Caco-2 (cell line): ENCODE results near the gene TCF7L1. TPM values are rescaled to one million over a fixed set of nuclear protein-coding genes. Genes with fewer than 3 reads are reported as not detected.

ENCODE experiments used
- BruUV-seq: library from RNA; stranded (reverse); fragments of 400-500 nt; replicated peaks from 2 replicates; lab custom pipeline; 2021; lab: Mats Ljungman, UMichigan
- CTCF ChIA-PET: fragments of 300-600 bp; sonication (Branson Sonifier 250); formaldehyde crosslinking; loops from one replicate; lab custom pipeline; 2022; ENCODE audit warnings: antibody characterized with exemption; lab: Charles Lee
- POLR2A ChIA-PET: fragments of 300-600 bp; sonication (Branson Sonifier 250); formaldehyde crosslinking; loops from one replicate; lab custom pipeline; 2022; ENCODE audit warnings: antibody characterized with exemption; lab: Charles Lee
- DNase-seq, 2 experiments: peaks; one replicate each; pipeline versions ENCODE4 v3.0.0 to v3.0.0-alpha.2; 2020 to 2022
- H3K27me3 ChIP-seq: replicated peaks from 2 replicates; pipeline ENCODE4 v1.6.0; 2011; ENCODE audit warnings: low read length; ENCODE audit not compliant: control insufficient read depth, insufficient read depth
- H3K36me3 ChIP-seq: 2 replicates; pipeline ENCODE4 v1.5.1; 2011; ENCODE audit warnings: low read length; ENCODE audit not compliant: control insufficient read depth, insufficient read depth
- H3K4me1 ChIP-seq: fragments of 250-450 bp; sonication (Bioruptor Pico); 2 replicates; pipeline ENCODE4 v1.5.1; 2020; ENCODE audit warnings: mild to moderate bottlenecking
- H3K4me3 ChIP-seq: 2 replicates; pipeline ENCODE4 v1.5.1; 2011; ENCODE audit warnings: low read depth, mild to moderate bottlenecking, control low read depth, low read length
- H3K9me3 ChIP-seq: fragments of 250-450 bp; sonication (Bioruptor Pico); 2 replicates; pipeline ENCODE4 v1.5.1; 2020; ENCODE audit warnings: mild to moderate bottlenecking, moderate library complexity
- H3K27ac Mint-ChIP-seq: one replicate; pipeline ENCODE4 v1.8.0; 2022; ENCODE audit warnings: mixed read lengths; ENCODE audit not compliant: unreplicated experiment
- H3K27me3 Mint-ChIP-seq: one replicate; pipeline ENCODE4 v1.8.0; 2022; ENCODE audit warnings: mixed read lengths; ENCODE audit not compliant: insufficient read depth, unreplicated experiment
- H3K36me3 Mint-ChIP-seq: one replicate; pipeline ENCODE4 v1.8.0; 2022; ENCODE audit warnings: mild to moderate bottlenecking, mixed read lengths; ENCODE audit not compliant: insufficient read depth, unreplicated experiment
- H3K4me1 Mint-ChIP-seq: one replicate; pipeline ENCODE4 v1.8.0; 2022; ENCODE audit warnings: low read depth, mixed read lengths; ENCODE audit not compliant: unreplicated experiment
- H3K4me3 Mint-ChIP-seq: one replicate; pipeline ENCODE4 v1.8.0; 2022; ENCODE audit warnings: mild to moderate bottlenecking, moderate library complexity, mixed read lengths; ENCODE audit not compliant: unreplicated experiment
- H3K9me3 Mint-ChIP-seq: one replicate; pipeline ENCODE4 v1.8.0; 2022; ENCODE audit warnings: mixed read lengths; ENCODE audit not compliant: unreplicated experiment
- intact Hi-C: fragments of 100-400 bp; cut with micrococcal nuclease; formaldehyde crosslinking; loops from one replicate; pipeline ENCODE4 v1.10.0; 2022; ENCODE audit not compliant: unreplicated experiment
- total RNA-seq: library from RNA; stranded (reverse); gene quantifications from 2 replicates; pipeline ENCODE4 v1.2.3, GENCODE V29; 2022
- TF ChIP-seq, protein P1 (sequence below), 2 experiments: fragments of 200-600 bp in 1 of 2; IDR thresholded peaks; 1 replicate in 1 of 2; 2 replicates in 1 of 2; pipeline versions ENCODE4 v1.5.1 to v1.8.0; 2011 to 2022; ENCODE audit warnings: antibody characterized with exemption in 1 of 2, control low read depth in 1 of 2, inconsistent platforms in 1 of 2, low read depth in 1 of 2, low read length in 1 of 2, mild to moderate bottlenecking in 1 of 2, moderate library complexity in 1 of 2; ENCODE audit not compliant: insufficient read depth in 1 of 2, severe bottlenecking in 1 of 2, unreplicated experiment in 1 of 2

Gene TCF7L1
- total RNA-seq, 1 experiment from 2014 or later = 29.0 TPM

DNA sequence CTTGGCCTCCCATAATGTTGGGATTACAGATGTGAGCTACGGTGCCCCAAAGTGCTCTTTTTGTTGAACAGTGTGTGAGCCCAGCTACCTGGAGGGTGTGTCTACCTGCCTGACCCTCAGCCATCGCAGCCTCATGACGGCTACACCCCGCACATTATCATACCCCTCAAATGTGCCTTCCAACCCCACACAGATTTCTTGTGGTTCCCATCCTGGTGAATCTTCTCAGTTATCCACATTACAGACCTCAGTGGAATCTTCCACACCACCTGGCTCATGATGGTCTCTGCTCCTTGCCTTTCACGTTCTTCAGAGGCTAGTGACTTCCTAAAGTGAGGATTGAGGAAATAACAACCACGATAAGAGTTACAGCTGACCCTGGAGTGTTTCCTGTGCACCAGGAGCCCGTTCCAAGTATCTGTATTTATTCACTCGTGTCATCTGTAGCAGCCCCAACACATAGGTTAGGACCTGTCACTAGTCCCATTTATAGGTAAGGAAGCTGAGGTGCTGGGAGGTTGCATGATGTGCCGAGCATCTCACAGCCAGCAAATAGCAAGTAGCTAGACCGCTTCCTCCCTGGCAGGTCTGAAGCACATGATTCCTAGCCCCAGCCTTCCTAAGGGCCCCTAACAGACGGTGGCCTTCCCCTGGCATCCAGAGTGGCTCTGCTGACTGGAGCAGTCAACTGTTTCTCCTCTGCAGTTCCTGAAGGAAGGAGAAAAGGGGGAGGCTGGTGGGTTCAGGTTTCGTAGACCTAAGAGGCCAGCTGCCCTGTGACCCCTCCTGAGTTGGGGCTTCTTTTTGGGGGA, 47.3 kb downstream of the TCF7L1 start:
- CTCF ChIA-PET = no interaction called here
- intact Hi-C loops = no loop called here
- POLR2A ChIA-PET = no interaction called here
- Histone ChIP-seq H3K4me1 (peaks cover 6% of the 10 kb centered on the region; the same call in 1 of the 2 replicates), H3K4me3 (no peak overlapping the region), H3K27me3 (no peaks in the 10 kb centered on the region), H3K36me3 (no peaks in the 10 kb centered on the region), H3K9me3 (no peaks in the 10 kb centered on the region)
- BruUV-seq = no TSS peak
- H3K4me1 Mint-ChIP-seq = peaks cover 8% of the 10 kb centered on the region
- TF ChIP-seq, protein P1, sequence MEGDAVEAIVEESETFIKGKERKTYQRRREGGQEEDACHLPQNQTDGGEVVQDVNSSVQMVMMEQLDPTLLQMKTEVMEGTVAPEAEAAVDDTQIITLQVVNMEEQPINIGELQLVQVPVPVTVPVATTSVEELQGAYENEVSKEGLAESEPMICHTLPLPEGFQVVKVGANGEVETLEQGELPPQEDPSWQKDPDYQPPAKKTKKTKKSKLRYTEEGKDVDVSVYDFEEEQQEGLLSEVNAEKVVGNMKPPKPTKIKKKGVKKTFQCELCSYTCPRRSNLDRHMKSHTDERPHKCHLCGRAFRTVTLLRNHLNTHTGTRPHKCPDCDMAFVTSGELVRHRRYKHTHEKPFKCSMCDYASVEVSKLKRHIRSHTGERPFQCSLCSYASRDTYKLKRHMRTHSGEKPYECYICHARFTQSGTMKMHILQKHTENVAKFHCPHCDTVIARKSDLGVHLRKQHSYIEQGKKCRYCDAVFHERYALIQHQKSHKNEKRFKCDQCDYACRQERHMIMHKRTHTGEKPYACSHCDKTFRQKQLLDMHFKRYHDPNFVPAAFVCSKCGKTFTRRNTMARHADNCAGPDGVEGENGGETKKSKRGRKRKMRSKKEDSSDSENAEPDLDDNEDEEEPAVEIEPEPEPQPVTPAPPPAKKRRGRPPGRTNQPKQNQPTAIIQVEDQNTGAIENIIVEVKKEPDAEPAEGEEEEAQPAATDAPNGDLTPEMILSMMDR (IDR thresholded peaks at IDR 0.05; ENCODE audit: insufficient read depth in 1 of 2, low read depth in 1 of 2, low read length in 1 of 2, severe bottlenecking in 1 of 2, unreplicated experiment in 1 of 2) = no peak
- no peaks in the 10 kb centered on the region for H3K9me3 Mint-ChIP-seq
- no peaks in the 10 kb centered on the region for H3K27me3 Mint-ChIP-seq
- no peak for DNase-seq
- H3K4me3 Mint-ChIP-seq = no peak overlapping the region
- H3K27ac Mint-ChIP-seq = no peak overlapping the region
- peaks cover 4% of the 10 kb centered on the region for H3K36me3 Mint-ChIP-seq

DNA sequence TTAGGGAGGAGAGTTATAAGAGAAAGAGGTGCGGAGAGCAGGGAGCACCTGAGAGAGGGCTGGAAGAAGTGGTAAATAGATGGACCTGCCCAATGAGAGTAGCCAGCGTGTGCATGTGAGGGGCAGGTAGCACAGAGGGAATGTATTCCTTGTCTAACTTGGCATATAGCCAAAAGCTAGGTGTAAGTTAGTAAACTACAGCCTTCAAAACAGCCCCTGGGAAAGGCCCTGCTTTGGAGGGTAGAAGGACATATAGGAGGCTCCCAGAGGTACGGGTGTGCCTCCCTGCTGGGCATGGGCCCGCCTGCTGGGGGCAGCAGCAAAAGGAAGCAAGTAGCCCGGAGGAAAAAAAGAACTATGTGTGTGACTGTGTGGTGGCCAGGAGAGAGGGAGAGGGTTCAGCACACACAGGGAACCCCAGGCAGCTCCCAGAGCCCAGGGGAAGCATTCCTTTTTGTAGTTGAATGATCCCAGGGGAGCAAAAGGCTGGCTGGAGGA, 48.0 kb downstream of the TCF7L1 start:
- TF ChIP-seq, protein P1 (IDR thresholded peaks at IDR 0.05; ENCODE audit: insufficient read depth in 1 of 2, low read depth in 1 of 2, low read length in 1 of 2, severe bottlenecking in 1 of 2, unreplicated experiment in 1 of 2) = no peak
- Mint-ChIP-seq H3K27ac (no peak overlapping the region), H3K36me3 (peaks cover 4% of the 10 kb centered on the region), H3K4me3 (no peak overlapping the region), H3K4me1 (peaks cover 2% of the 10 kb centered on the region), H3K9me3 (no peaks in the 10 kb centered on the region), H3K27me3 (no peaks in the 10 kb centered on the region)
- Histone ChIP-seq H3K36me3 (no peaks in the 10 kb centered on the region), H3K4me3 (no peak overlapping the region), H3K9me3 (no peaks in the 10 kb centered on the region), H3K4me1 (no peaks in the 10 kb centered on the region), H3K27me3 (no peaks in the 10 kb centered on the region)
- ChIA-PET CTCF (no interaction called here), POLR2A (no interaction called here)
- DNase-seq = no peak
- intact Hi-C loops = no loop called here
- BruUV-seq = no TSS peak

DNA sequence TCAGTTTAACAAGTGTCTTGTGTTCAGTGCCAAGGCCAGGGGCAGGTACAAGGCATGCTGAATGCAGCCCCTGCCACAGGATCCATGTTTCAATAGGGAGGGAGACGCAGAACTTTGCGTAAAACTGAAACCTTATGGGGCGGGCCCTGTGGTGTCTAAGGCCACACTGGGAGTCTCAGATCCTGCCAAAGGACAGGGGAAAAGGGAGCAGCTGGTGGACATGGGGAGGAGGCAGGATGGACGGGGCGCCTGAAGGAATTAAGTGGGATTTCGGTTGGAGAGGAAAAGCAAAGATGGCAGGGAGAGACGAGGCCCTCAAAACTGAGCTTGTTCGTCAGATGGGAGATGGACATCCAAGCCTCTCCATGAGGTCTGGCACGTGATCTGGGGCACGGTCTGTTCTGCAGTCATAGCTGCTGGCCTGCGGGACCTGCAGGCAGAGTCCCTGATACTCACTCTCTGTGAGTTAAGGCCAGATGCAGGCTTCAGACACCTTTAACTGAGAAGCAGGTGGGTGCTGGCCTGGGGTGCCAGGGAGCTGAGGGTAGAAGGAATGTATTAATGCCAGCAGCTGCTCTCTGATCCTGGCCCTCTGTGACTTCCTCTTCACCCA, 48.8 kb downstream of the TCF7L1 start:
- no peaks in the 10 kb centered on the region for H3K9me3 Mint-ChIP-seq
- no peak for DNase-seq

More for the DNA sequence above, 48.8 kb downstream of the TCF7L1 start:
- POLR2A ChIA-PET = no interaction called here
- CTCF ChIA-PET = no interaction called here
- intact Hi-C loops = no loop called here
- no peak overlapping the region for H3K27ac Mint-ChIP-seq
- H3K4me1 ChIP-seq = peaks cover 6% of the 10 kb centered on the region
- BruUV-seq = no TSS peak
- H3K4me3 ChIP-seq = no peak overlapping the region
- no peaks in the 10 kb centered on the region for H3K27me3 ChIP-seq
- TF ChIP-seq, protein P1 (IDR thresholded peaks at IDR 0.05; ENCODE audit: insufficient read depth in 1 of 2, low read depth in 1 of 2, low read length in 1 of 2, severe bottlenecking in 1 of 2, unreplicated experiment in 1 of 2) = no peak
- H3K4me3 Mint-ChIP-seq = no peak overlapping the region
- H3K4me1 Mint-ChIP-seq = peaks cover 7% of the 10 kb centered on the region
- no peaks in the 10 kb centered on the region for H3K36me3 ChIP-seq
- no peaks in the 10 kb centered on the region for H3K9me3 ChIP-seq
- H3K27me3 Mint-ChIP-seq = no peaks in the 10 kb centered on the region
- H3K36me3 Mint-ChIP-seq = peaks cover 4% of the 10 kb centered on the region
